HFF-Myc (cell line): ENCODE measurements around the gene SCGB1D4.

ENCODE experiments used
- DNase-seq: peaks from one replicate; pipeline ENCODE4 v3.0.0-alpha.2; 2011; ENCODE audit warnings: low read depth; ENCODE audit errors: extremely low read depth
- H3K4me3 ChIP-seq: replicated peaks from 2 replicates; pipeline ENCODE4 v1.5.1; 2011; ENCODE audit warnings: low read depth, mild to moderate bottlenecking, control low read depth, low read length
- TF ChIP-seq, protein P1 (sequence below): IDR thresholded peaks from 2 replicates; pipeline ENCODE4 v1.5.1; 2012; ENCODE audit warnings: mild to moderate bottlenecking, low read depth, low read length, control low read depth; ENCODE audit errors: missing control alignments

SCGB1D4 gene

DNA sequence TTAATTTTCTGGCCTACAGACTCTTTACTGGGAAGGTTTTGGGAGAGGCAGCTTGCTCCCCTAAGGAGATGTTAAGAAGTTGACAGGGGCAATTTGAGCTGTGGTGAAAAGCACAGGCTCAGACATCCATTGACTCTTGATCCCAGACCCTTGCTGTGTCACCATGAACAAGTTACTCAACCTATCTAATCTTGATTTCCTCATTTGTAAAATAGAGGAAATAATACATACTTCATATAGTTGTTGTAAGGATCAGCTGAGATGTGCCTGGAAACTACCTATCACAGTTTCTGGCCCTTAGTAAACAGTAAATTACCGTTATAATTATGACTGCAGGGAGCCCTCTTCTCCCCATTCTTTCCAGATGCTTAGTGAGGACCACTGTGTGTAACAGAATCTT, 16.6 kb upstream of the SCGB1D4 start:
- H3K4me3 ChIP-seq, result no peak overlapping the region
- DNase-seq, result no peak
- TF ChIP-seq, protein P1, sequence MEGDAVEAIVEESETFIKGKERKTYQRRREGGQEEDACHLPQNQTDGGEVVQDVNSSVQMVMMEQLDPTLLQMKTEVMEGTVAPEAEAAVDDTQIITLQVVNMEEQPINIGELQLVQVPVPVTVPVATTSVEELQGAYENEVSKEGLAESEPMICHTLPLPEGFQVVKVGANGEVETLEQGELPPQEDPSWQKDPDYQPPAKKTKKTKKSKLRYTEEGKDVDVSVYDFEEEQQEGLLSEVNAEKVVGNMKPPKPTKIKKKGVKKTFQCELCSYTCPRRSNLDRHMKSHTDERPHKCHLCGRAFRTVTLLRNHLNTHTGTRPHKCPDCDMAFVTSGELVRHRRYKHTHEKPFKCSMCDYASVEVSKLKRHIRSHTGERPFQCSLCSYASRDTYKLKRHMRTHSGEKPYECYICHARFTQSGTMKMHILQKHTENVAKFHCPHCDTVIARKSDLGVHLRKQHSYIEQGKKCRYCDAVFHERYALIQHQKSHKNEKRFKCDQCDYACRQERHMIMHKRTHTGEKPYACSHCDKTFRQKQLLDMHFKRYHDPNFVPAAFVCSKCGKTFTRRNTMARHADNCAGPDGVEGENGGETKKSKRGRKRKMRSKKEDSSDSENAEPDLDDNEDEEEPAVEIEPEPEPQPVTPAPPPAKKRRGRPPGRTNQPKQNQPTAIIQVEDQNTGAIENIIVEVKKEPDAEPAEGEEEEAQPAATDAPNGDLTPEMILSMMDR, result no peak

DNA sequence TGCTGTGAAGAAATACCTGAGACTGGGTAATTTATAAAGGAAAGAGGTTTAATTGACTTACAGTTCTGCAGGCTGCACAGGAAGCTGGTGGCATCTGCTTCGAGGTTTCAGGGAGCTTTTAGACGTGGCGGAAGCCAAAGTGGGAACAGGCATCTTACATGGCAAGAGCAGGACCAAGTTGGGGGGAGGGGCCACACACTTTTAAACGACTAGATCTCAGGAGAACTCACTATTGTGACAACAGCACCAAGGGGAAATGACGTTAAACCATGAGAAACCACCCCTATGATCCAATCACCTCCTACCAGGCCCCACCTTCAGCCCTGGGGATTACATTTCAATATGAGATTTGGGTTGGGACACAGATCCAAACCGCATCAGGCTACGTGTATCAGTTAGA, 11.1 kb upstream of the SCGB1D4 start:
- H3K4me3 ChIP-seq, result no peak overlapping the region
- no peak for DNase-seq
- TF ChIP-seq, protein P1, result no peak

DNA sequence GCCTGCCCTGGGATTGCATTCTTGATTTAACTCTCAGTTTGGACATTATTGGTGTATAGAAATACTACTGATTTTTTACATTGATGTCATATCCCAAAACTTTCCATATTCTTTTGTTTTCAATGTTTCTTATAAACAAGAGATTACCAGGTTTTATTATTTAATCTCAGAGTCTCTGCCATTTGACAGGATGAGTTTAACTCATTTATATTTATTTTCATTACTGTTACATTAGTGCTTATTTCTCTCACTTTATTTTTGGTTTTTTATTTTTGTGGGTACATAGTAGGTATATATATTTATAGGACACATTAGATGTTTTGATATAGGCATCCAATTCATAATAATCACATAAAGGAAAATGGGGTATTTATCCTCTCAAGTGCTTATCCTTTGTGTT, 9.1 kb upstream of the SCGB1D4 start:
- TF ChIP-seq, protein P1, result no peak
- no peak overlapping the region for H3K4me3 ChIP-seq
- no peak for DNase-seq

DNA sequence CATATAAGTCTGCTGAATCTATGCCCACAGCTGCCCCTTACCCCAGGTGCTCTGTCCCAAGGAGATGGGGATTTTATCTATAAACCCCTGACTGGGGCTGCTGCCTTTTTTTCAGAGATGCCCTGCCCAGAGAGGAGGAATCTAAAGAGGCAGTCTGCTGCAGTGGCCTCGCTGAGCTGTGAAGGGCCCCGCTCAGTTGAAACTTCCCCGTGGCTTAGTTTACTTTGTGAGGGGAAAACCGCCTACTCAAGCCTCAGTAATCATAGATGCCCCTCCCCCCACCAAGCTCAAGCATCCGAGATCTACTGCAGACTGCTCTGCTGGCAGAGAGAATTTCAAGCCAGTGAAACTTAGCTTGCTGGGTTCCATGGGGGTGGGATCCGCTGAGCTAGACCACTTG, 7.4 kb upstream of the SCGB1D4 start:
- H3K4me3 ChIP-seq, result no peak overlapping the region
- TF ChIP-seq, protein P1, result no peak
- no peak for DNase-seq

DNA sequence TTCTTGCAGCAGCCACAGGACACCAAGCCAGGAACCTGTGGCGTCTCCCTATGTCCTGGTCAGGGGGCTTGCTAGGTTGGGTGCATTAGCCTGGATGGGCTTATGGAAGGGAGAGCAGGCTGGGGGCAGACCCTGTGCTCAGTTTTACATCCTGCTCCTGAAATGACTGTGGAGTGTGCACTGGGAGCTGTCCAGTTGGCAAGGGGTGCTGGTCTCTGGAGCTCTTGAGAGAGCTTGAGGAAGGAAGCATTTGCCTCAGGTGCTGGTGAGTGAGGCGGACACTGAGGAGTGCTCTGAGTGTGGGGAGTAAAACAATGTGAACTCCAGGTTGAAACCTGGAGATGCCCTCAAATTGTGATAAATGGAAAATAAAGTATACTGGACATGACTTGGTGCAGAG, 3.4 kb downstream of the SCGB1D4 start:
- TF ChIP-seq, protein P1, result no peak
- no peak for DNase-seq
- H3K4me3 ChIP-seq, result no peak overlapping the region

DNA sequence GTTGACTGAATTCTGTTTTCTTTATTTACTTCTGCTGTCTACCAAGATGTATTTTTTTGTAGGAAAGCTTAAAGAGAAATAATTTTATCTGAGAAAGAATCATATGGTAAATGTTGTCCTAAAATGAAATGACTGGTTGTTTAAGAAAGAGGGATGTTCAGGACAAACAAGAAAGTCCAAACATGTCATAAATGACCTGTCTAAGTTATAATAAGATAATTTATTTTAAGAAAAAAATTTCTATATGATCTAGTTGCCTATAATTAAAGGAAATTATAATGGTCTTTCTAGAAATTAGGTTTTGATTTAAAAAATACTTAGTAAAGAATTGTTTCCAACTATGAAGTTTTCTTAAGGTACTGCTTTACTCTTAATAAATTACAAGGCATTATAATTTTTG, 18.4 kb downstream of the SCGB1D4 start:
- DNase-seq, result no peak
- TF ChIP-seq, protein P1, result no peak
- H3K4me3 ChIP-seq, result no peak overlapping the region

DNA sequence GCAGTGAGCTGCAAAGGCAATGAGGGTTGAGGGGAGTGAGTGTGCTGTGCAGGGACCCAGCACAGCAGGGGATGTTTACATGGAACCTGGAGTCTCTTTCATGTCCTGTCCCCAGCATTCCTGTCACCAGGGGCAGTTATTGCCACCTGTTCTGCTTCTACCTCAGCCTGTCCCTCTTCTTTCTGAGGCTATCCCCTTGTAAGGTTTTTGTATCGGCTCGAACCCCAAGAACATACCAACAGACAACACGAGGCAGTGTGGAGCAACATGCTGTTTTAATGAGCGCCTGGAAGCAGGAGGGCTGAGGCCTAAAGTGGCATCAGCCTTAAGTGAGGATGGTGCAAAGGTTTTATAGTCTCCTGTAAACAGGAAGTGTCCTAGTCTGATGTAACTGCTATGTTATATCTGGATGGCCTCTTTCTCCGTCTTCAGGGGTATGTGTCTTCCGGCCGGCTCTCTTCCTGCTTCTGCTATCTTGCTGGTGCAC, 25.0 kb downstream of the SCGB1D4 start:
- TF ChIP-seq, protein P1, result no peak
- DNase-seq, result no peak
- H3K4me3 ChIP-seq, result no peak overlapping the region
